Cerebellar cortex (tissue), 1 donor: ENCODE results near the gene CAMK2D.
"Not testable (repeated sequence)": the region's sequence is repeated elsewhere in the genome, so short reads cannot be mapped to it uniquely, and the experiment has no call there.

ENCODE experiments used
- DNase-seq: peaks from one replicate; pipeline ENCODE4 v3.0.0-alpha.2; 2015; ENCODE audit warnings: low spot score

The CAMK2D gene

DNA sequence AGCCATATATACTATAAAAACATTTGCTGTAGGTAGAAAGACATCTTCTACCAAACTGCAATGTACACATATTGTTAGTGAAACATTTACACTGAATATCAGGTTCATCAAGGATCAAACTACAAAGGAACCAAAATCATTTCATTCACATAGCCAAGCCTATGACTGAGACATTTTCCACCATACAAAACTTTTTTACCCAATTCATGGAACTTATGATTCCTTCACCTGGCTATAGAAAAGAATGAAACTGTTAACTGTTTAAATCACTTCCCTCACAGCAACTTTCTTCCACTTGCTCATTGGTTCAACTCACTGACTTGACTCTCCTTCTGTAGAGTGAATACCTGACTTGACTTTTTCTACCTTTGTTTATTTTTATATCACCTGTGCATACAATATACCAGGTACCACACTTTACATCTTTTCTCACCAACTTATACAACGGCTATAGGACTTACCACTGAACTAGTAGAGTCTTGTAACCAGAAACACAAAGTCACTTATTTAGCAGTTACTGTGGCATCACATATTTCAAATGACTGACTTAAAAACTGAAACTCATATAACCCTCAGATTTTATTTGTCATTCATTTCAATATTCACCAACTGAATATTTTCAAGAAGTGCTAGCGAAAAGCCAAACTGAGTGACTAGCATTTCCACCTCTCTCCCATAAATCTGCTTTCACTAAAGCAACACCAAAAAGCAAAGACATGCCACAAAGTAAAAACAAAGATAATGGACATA lies 30.9 kb downstream of the CAMK2D start:
- no peak for DNase-seq

DNA sequence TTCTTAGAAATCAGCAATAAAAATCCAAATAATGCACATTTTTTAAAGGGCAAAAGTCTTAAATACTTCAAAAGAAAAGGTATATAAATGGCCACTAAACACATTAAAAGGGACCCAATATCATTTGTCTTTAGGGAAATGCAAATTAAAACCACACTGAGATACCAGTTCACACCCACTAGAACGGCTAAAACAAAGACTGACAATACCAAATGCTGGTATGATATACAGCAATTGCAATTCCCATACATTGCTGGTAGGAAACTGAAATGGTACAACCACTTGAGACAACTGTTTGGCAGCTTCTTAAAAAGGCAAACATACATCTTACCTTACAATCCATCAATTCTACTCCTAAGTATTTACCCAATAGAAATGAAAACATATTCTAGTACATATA lies 33.7 kb downstream of the CAMK2D start:
- no peak for DNase-seq

DNA sequence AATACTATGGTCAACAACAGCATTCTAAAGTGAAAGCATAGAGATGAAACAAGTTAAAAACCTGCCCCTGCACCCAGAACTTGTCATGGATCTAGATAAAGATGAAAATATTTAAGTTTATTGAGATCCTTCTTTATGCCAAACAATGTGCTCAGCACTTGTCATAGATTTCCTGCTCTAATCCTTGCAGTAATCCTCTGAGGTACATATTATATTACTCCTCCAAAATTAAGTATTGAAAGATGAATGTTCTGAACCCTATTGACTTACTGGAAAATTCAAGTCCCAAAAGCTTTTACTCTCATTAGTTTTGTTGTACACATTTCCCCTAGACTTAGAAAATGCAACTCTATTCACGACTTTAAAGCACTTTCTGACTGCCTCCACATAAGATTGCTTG lies 35.6 kb downstream of the CAMK2D start:
- DNase-seq, result no peak

DNA sequence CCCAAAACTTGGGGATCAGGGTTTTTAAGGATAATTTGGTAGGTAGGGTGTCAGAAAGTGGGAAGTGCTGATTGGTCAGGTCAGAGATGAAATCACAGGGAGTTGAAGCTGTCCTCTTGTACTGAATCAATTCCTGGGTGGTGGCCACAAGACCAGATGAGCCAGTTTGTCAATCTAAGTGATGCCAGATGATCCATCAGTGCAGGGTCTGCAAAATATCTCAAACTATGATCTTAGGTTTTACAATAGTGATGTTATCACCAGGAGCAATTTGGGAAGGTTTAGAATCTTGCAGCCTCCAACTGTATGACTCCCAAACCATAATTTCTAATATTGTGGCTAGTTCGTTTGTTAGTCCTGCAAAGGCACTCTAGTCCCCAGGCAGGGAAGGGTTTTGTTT lies 43.3 kb downstream of the CAMK2D start:
- DNase-seq, result no peak

DNA sequence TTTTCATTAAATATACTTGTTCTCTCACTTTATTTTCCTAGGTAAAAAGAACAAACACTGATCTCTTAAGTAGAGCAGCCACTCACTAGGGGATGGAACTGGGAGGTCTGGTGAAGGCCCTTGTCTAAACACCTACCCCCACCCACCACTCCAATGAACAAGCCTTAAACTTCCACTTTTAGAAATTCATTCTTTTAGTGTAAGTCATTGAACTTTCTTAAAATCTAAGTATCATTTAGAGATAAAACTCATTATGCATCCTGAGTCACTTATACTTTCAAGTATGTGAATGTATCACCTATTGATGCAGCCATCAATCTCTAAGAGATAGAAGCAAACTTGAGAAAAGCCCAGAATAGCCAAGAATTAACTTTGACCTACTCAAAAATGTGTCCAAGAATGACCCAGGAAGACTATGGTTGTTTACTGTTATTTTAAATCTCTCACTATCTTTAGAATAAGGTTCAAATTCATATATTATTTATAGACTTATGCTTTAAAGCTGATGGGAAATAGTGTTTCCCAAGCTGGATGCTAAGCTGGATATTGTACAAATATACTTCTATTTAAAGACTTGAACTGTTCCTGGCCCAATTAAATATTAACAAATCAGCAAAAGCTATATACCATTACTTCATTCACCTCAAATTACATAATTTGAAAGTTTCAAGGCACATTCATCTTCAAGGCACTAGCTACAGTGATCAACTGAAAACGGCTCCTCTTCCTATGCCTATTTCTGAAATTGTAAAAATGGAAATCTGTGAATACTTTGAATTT lies 49.5 kb downstream of the CAMK2D start:
- DNase-seq, result no peak

DNA sequence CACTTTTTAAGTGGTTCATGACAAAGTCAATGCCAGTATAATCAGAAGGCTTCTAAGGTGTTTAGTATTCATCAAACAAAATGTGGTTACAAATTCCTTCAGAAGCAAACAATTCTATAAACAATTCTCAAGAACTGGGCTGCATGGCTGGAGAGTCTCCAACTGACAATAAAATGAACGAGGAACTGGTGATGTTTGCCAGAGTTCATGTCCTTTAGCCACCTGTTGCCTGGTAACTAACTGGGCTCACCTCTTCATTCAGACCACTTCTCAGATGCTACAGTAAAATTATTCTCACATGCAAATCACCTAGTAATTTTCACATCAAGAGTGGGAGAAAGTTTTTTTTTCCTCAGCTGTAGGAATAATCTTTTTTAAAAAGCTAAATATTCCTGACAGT lies 53.3 kb downstream of the CAMK2D start:
- DNase-seq, result peak; percentile 21

DNA sequence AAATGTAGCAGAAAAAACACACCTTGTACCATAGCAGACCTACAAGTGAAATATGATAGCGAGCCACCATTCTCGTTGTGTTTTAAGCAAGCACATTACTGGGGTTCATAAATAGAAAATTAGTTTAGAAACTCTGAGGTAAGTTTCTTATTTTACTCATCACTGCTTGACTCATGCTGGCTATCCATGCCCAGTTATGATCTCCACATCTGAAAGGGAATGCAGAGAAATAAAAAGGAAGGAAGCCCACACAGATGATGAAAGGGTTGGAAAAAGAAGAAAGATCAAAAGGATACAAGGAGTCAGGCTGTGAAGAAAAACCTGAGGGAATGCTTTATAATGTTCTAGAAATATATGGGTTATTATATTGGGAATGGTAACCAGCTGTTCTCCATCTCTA lies 54.5 kb downstream of the CAMK2D start:
- no peak for DNase-seq

DNA sequence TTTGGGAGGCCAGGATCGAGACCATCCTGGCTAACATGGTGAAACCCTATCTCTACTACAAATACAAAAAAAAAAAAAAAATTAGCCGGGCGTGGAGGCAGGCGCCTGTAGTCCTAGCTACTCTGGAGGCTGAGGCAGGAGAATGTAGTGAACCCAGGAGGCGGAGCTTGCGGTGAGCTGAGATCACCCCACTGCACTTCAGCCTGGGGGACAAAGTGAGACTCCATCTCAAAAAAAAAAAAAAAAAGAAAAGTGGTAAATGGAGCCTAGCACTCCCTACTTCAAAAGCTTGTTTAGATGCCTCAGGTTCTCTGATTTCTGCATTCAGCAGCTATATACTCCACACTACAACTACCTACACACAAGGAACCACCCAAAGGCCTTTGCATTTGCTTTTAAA lies 56.4 kb downstream of the CAMK2D start:
- DNase-seq, result not testable (repeated sequence)

DNA sequence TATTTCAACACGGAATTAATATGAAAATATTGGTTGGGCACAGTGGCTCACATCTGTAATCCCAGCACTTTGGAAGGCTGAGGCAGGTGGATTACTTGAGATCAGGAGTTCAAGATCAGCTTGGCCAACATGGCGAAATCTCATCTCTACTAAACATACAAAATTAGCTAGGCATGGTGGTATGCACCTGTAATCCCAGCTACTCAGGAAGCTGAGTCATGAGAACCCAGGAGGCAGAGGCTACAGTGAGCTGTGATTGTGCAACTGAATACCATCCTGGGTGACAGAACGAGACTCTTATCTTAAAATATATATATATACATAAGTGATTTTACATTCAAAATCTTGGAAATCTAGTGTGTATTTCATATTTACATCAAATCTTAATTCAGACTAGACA lies 58.9 kb downstream of the CAMK2D start:
- not testable (repeated sequence) for DNase-seq

DNA sequence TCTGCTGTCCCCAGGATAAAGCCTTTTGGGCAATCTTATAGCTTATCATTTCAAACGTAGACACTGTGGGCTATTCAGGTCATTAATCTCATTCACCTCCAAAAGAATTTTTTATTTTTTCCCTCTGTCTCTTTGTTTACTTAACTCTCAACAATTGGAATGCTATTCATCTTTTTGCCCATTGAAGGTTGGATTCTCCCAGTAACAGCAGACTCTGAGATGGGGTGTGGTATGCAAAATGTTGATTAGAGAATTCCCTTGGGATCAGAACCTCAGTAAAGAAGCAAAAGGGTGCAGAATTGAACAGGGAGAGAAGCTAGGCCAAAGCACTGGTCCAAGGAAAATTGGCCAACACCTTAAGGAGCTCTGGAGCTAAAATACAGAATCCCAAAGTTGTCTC lies 60.4 kb downstream of the CAMK2D start:
- no peak for DNase-seq

DNA sequence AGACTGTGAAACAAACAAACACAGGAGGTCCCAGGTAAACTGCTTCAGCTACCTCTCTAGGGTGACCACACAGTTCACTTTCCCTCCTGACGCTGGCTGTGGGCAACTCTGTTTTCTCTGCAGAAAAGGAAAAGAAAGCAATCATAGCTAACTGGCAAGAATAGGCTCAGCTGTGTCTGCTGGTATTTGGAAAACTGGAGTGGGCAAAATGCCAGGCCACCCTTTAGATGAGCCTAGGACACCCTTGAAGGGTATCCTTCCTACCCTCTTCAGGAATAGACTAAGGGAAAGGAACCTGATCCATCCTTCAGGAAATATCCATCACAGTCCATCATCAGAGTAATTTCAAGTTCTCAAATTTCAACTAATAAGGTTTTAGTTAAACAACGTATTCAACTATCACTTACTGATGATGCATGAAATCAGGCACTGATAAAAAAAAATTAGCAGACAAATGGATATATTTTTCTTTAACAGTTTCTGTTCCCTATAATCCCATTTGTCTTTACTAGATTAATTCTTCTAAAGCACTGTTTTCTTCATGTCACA lies 60.9 kb downstream of the CAMK2D start:
- DNase-seq, result peak; percentile 31

DNA sequence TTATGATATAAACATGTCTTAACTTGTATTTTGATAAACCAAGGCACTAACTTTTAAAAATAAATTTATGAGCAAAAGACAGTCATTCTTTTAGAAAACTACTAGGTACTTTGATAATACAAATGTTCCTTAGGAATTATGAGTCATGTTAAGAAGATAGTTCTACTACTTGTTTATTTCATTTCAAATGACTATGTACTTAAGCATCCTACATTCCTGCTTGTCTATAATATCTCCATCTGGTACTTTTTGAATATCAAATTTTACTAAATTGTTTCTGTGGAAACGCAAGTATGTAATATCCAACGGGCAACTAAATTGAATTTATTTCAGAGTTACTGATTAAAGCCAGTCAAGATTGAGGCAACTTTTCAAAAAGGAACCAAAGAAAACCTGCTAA lies 61.8 kb downstream of the CAMK2D start:
- no peak for DNase-seq

DNA sequence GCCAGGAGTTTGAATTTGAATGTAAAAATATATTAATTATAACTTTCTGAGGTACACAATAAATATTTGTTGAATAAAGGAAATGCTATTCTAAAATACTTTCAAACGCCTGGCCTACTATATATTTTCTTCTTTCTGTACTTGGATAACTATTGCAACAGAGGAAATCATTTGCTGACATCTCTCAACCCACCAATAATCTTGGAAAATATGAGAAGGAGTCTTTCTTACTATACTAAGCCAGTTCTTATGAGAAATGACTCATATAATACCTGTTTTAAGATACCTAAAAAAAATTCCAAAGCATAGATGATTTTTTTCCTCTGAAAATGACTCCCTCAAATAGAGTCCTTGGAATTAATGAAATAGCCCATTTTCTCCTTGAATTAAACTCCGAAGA lies 64.1 kb downstream of the CAMK2D start:
- no peak for DNase-seq

DNA sequence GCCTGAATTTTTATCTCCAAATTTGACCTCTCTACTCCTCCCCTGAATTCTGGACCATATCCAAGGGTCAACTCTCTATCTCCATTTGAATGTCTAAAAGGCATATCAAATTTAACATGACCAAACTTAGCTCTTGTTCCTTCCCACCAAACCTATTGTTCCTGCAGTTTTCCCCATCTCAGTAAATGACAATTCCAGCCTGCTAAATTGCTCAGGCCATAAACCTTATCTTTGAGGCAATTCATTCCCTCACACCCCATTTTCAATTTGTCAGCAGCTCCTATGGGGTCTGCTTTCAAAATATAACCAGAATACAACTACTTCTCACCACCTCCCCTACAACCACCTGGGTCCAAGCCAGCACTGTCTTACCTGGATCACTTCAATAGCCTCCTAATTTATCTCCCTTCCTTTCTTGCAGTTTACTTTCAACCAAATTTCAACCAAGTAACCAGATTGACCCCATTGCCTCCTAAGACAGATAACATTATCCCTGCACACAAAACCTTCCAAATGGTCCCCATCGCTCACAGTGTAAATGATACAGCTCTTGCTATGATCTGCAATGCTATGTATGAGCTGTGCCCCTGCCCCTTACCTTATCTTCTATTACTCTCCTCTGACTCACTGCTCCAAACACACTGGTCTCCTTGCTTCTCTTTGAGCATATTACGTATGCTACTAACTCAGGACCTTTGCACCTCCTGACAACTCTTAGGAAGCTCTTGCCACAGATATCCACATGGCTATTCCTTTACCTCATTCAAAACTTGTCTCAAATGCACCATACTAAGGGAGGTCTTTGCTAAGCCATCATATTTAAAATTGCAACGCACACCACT lies 66.0 kb downstream of the CAMK2D start:
- DNase-seq, result no peak

DNA sequence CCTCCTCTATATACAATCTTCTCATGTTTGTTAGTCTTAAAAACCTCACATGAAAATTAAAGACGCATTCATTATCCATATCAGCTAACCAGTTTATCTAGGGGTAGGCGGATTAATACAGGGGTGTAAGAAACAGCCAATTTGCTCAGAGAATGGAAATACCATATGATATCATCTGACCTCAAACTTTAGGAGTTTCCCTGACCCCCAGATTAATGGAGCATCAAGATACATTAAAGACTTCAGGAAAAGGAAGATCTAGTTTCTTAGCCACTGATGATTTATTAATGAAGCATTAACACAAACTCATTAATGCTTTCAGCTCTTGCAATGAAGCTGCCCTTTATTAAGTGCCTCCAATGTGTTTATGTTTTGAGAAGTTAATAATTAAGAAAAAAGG lies 67.5 kb downstream of the CAMK2D start:
- DNase-seq, result no peak

DNA sequence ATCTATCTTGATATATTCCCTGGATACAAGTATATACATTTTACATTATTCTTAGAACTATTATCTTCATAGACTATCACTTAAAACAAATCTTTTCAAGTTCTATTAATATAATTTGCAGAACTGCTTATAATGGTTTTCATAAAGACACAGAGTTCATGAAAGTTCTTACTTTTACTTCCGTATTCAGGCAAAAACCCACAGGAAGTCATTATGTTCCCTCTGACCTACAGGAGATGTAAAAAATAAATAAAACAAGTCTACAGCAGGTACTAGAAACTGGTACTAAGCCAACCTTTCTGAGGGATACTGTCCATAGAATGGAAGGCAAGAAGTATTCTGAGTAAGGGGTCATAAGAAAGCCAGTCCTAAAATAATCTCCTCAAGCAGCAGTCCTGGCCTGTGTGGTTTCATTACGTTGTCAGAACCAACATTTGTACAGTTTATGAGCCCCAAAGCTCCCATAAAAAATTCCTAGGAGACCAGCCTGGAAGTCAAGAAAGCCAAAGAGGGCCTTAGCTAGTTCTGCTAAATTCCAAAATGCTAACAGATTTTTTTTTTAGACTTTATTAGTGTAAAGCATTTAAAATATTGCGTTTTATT lies 68.6 kb downstream of the CAMK2D start:
- DNase-seq, result no peak

DNA sequence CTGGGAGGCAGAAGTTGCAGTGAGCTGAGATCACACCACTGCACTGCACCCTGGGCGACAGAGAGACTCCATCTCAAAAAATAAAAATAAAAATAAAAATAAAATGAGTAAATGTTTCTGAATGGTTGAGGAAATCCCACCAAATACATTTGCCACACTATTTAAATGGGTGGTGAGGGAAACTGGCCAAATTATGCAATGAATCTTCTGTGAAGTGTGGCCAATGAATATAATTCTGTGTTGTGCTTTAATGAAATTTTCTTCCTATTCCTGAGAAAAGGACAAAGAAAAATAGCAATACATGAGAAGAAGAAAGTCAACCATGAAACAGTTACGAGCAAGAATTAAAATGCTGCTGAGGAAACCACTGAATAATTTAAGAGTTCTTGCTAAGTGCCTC lies 69.9 kb downstream of the CAMK2D start:
- no peak for DNase-seq

DNA sequence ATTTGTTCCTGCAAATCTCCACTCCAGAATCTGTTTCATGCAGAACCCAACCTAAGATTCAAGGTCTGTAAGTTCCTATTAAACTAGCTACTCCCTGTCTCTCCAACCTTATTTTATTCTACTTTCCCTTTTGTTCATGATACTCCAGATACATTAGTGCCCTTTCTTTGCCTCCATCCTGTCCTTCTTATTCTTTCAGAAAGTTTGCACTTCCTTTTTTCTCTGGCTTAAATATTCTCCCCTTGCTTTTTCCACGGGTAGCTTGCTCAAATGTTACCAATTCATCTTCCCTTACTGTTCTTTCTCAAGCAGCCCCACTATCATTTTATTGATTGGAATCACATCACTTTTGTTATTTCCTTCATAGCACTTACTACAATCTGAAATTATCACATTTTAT lies 72.1 kb downstream of the CAMK2D start:
- no peak for DNase-seq

DNA sequence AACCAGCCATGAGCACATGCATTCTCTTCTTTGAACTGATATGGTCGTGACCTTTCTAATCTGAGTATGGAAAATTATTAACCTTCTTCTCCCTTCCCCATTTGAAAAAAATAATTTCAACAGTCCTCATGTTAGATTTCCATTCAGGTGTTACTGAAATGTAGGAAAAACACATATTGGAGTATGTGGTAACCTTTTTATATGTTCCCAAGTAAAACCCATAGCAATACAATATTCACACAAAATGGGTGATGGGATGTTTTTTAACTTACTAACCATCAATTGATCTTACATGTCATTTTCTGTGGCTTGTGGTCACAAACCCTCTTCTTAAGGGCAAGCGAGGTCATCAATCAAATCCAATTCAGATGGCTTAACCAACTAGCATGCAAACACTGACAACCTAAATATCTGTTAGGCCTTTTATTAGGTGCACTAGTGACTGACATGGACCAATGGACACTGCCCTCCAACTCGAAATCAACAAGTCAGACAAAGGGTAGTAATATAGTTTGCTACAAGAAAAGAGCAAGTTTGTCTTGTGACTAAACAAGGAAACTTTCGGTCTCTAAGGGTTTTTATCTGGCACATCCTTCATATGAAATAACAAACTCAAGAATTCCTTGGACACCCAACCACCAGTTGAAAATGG lies 74.3 kb downstream of the CAMK2D start:
- no peak for DNase-seq

DNA sequence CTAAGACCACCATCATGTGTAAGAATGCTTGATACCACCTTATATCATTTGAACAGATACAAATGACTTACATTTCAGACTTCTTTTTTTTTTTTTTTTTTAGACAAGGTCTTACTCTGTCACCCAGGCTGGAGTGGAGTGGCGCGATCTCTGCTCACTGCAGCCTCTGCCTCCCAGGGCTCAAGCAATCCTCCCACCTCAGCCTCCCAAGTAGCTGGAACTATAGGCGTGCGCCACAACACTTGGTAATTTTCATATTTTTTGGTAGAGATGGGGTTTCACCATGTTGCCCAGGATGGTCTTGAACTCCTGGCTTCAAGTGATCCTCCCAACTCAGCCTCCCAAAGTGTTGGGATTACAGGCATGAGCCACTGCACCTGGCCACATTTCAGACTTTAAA lies 76.4 kb downstream of the CAMK2D start:
- not testable (repeated sequence) for DNase-seq

DNA sequence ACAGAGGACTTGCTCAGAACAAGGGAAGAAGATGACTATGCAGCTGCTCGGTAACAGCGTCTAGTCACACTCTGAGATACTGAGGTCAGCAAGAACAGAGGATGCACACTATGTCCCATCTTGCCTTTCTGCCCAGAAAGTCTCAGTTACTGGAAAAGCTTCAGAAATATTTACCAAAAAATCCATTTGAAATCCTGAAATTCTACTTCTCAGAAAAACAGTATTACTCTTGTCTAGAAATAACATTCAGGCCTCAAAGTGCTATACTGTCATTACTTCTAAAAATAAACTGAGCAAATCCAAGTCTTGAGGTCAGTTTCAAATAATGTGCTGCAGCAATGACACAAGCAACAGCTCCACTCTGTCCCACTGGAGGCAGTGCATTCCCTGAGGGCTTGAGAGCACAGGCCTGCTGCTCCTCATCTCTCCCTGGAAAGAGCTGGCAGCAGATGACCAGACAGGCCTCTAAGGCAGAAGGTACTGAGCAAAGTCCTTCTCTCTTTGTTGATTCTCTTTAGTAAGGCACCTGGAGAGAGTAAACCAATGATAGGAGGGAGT lies 76.9 kb downstream of the CAMK2D start:
- peak; percentile 58 for DNase-seq
